ENCODE measurements around the gene SACS. TPM values are rescaled to one million over a fixed set of nuclear protein-coding genes. Genes with fewer than 3 reads are reported as not detected.
A peak's percentile ranks its signal among the peaks of the same experiment; 100 is the strongest.

SACS gene
- total RNA-seq, 1 experiment from 2014 or later: 53.0 TPM

GRCh38 chr13:23411220-23411619 lies 22.3 kb downstream of the SACS start:
- no peak overlapping the region for H4K5ac ChIP-seq (ENCODE audit: insufficient read length, low read depth, low read length)
- no peak overlapping the region for H2BK120ac ChIP-seq (ENCODE audit: low read depth, low read length, poor library complexity, severe bottlenecking)
- H2BK20ac ChIP-seq (ENCODE audit: low read depth, low read length, poor library complexity, severe bottlenecking): no peak overlapping the region
- H3K36me3 Mint-ChIP-seq (ENCODE audit: insufficient read depth in 1 of 3, low read depth in 3 of 3): peaks cover 5 to 12% (median 11%) of the 10 kb centered on the region in 3 experiments; a peak in 6 of 7 replicates
- H4K20me1 ChIP-seq (ENCODE audit: control insufficient read depth, insufficient read depth, insufficient read length): no peaks in the 10 kb centered on the region
- H3K9ac ChIP-seq (ENCODE audit: extremely low read depth, insufficient read length, low read length): no peak overlapping the region
- H2BK12ac ChIP-seq (ENCODE audit: insufficient read length, low read depth, low read length): no peak overlapping the region
- no peak overlapping the region for H2AK5ac ChIP-seq (ENCODE audit: insufficient read length, low read length)
- H3K14ac ChIP-seq (ENCODE audit: insufficient read depth, low read length): no peak overlapping the region
- peaks cover 0 to 6% of the 10 kb centered on the region in 2 experiments; a peak in 2 of 5 replicates for H3K9me3 Mint-ChIP-seq
- no CpG with 5 or more reads among the region's 4 CpGs for WGBS (ENCODE audit: extremely low coverage, insufficient read length, low lambda C conversion rate)
- no peak overlapping the region for H3K56ac ChIP-seq (ENCODE audit: insufficient read length, low read depth, low read length)
- H3K4me3 Mint-ChIP-seq: no peak overlapping the region
- peaks cover 9 to 19% of the 10 kb centered on the region in 2 experiments for H3K4me1 Mint-ChIP-seq
- H3K79me2 ChIP-seq (ENCODE audit: insufficient read depth, low read length): no peaks in the 10 kb centered on the region
- no peak overlapping the region for H3K23ac ChIP-seq (ENCODE audit: insufficient read length, low read depth, low read length)
- H4K91ac ChIP-seq (ENCODE audit: insufficient read length, low read depth, low read length): no peak overlapping the region
- peak overlapping the region in 2 of 3 experiments; percentile 6 to 11; a peak in 5 of 7 replicates for H3K27ac Mint-ChIP-seq
- no peak overlapping the region for H2AFZ ChIP-seq (ENCODE audit: low read length)
- H3K27me3 Mint-ChIP-seq (ENCODE audit: low read depth): no peaks in the 10 kb centered on the region
- H3K9me3 ChIP-seq (ENCODE audit: control insufficient read depth, low read depth, low read length): no peaks in the 10 kb centered on the region
- H3K27me3 ChIP-seq (ENCODE audit: insufficient read depth, low read length): no peaks in the 10 kb centered on the region; the same call in 1 of the 2 replicates
- TF ChIP-seq CTCF (conservative IDR thresholded peaks at IDR 0.05): no peak
- H3K4me2 ChIP-seq (ENCODE audit: insufficient read depth, insufficient read length, low read length): no peak overlapping the region
- H3T11ph ChIP-seq (ENCODE audit: low read length): no peak overlapping the region
- H2BK5ac ChIP-seq (ENCODE audit: insufficient read length, low read length): no peak overlapping the region
- H3K27ac ChIP-seq (ENCODE audit: insufficient read length, low read depth, low read length): no peak overlapping the region
- no peak overlapping the region for H2BK15ac ChIP-seq (ENCODE audit: low read depth, low read length)
- no peaks in the 10 kb centered on the region for H3K4me1 ChIP-seq (ENCODE audit: insufficient read depth, low read length)
- H4K8ac ChIP-seq (replicated peaks; ENCODE audit: insufficient read length, low read depth, low read length): no peak overlapping the region
- H3K4ac ChIP-seq (ENCODE audit: low read depth, low read length): no peak overlapping the region
- no peak overlapping the region for H3K18ac ChIP-seq (ENCODE audit: insufficient read length, low read depth, low read length)
- no peaks in the 10 kb centered on the region for H3K79me1 ChIP-seq (ENCODE audit: insufficient read depth, low read depth, low read length, poor library complexity, severe bottlenecking)
- H3K23me2 ChIP-seq (ENCODE audit: insufficient read length, low read depth, low read length, poor library complexity, severe bottlenecking): no peaks in the 10 kb centered on the region
- DNase-seq: no peak
